Ramos (cell line): ENCODE measurements around the gene KLRC1.
"Not testable (repeated sequence)": the region's sequence is repeated elsewhere in the genome, so short reads cannot be mapped to it uniquely, and the experiment has no call there.

Source experiments
- in situ Hi-C: fragments of 300-500 bp; cut with MboI; formaldehyde crosslinking; loops from one replicate; pipeline ENCODE4 v1.14.3; 2022; ENCODE audit warnings: low sequenced_read_pairs; ENCODE audit not compliant: unreplicated experiment

KLRC1 gene

GRCh38 chr12:10453156-10453555 is at the start of gene KLRC1:
KLRC1 (minus strand) TSS chr12:10453377; CDS start chr12:10451156, 2,221 bp downstream.
- in situ Hi-C loops: no loop called here

- in situ Hi-C loops: no loop called here
Observed at GRCh38 chr12:10501030-10501429, 47.9 kb upstream of the KLRC1 start.

DNA sequence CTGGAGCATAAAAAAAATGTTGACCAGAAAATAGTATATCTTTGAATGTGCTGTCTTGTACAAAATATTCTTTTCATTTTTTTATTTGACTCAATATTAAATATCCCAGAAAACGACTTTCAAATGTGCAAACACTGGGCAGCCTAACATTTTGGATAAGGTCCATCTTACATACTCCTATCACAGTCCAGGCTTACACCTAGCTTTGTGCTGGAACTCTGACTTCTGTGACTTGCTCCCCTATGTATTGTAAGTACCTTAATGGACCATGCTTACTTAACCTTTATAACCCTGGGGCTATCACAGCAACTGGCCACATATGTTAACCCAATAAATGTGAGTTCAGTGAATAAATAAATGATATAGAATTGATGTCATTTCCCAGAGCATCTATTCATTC is 44.9 kb upstream of the KLRC1 start:
- in situ Hi-C loops: no loop called here

DNA sequence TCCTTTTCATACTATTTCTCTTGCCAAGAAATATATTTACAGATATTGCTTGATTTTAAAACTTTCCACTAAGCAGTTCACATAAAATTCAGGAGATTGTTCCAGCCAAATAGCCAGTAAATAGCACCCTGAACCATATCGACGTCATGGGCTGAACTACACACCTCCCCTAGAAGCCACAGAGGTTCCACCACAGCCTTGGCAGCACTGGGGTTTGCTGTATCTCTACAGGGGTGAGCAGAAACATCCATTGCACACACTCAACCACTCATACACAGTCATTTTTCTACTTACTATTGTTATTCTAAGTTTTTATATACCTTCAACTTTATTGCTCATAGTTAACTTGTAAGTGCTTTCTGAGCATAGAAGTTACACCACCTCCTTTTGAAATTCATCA is 44.4 kb upstream of the KLRC1 start:
- in situ Hi-C loops: no loop called here

DNA sequence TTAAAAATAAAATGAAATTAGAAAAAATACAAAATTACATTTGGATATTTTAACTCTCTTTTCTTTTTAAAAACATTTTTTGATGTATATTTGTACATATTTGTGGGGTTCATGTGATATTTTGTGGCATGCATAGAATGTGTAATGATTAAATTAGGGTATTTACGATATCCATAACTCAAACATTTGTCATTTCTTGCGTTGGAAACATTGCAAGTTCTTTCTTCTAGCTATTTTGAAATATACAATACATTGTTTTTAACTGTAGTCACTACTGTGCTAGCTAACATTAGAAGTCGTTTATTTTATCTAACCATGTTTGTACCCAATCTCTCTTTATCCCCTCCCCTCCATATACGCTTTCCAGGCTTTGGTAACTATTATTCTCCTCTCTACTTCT is 38.6 kb upstream of the KLRC1 start:
- in situ Hi-C loops: no loop called here

DNA sequence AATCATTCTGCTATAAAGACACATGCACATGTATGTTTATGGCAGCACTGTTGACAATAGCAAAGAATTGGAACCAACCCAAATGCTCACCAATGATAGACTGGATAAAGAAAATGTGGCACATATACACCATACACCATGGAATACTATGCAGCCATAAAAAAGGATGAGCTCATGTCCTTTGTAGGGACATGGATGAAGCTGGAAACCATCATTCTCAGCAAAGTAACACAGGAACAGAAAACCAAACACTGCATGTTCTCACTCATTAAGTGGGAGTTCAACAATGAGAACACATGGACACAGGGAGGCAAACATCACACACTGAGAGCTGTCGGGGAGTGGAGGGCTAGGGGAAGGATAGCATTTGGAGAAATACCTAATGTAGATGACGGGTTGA is 34.2 kb upstream of the KLRC1 start:
- in situ Hi-C loops: not testable (repeated sequence)

DNA sequence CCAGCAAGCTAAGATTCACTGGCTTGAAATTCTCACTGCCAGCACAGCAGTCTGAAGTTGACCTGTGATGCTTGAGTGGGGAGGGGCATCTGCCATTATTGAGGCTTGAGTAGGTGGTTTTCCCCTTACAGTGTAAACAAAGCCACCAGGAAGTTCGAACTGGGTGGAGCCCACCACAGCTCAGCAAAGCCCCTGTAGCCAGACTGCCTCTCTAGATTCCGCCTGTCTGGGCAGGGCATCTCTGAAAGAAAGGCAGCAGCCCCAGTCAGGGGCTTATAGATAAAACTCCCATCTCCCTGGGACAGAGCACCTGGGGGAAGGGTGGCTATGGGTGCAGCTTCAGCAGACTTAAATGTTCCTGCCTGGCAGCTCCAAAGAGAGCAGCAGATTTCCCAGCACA is 28.7 kb upstream of the KLRC1 start:
- in situ Hi-C loops: not testable (repeated sequence)

GRCh38 chr12:10472808-10473207 is 19.6 kb upstream of the KLRC1 start:
- in situ Hi-C loops: not testable (repeated sequence)

- in situ Hi-C loops: no loop called here
Observed at GRCh38 chr12:10469701-10470100, 16.5 kb upstream of the KLRC1 start.

DNA sequence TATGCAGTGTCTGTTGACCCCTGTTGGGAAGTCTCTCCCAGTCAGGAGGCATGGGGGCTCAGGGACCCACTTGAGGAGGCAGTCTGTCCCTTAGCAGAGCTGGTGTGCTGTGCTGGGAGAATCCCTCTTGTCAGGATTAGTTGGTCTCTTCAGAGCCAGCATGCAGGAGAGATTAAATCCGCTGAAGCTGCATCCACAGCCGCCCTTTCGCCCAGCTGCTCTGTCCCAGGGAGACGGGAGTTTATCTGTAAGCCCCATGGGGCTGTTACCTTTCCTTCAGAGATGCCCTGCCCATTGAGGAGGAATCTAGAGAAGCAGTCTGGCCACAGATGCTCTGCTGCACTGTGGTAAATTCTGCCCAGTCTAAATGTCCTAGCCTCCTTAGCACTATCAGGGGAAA is 13.1 kb upstream of the KLRC1 start:
- in situ Hi-C loops: no loop called here

DNA sequence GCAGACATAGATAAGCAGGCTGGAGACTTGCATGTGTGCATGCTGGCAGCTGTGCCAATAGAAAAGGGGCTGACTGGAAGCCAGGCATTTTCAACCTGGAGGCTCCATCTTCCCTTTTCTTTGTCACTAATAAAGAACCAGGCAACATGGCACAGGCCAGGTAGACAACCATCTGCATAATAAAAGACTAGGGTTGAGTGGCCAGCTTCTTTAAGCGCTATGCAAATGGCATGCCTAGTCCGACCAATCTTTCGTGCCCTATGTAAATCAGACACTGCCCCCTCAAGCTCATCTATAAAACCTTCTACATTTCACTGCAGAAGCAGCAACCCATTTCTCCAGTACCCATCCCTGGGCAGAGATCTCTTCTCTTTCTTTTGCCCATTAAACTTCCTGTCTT is 4.6 kb upstream of the KLRC1 start:
- in situ Hi-C loops: no loop called here

GRCh38 chr12:10456856-10457255 is 3.7 kb upstream of the KLRC1 start:
- in situ Hi-C loops: no loop called here

DNA sequence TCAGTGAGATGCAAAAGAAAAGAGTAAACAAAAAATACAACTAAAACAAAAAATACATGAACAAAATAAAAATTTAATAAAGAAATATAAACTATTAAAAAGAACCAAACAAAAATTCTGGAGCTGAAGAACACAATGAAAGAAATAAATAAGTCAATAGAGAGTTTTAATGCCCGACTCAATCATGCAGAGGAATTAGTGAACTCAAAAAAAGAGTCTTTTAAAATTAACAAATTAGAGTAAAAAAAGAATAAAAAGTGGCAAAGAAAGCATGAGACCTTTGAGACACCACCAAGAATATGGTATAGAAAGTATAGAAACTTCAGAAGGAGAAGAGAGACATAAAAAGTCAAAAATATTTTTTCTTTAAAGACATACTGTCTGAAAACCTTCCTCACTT is 2.6 kb upstream of the KLRC1 start:
- in situ Hi-C loops: no loop called here

GRCh38 chr12:10454531-10454930 is 1.4 kb upstream of the KLRC1 start:
- in situ Hi-C loops: no loop called here

GRCh38 chr12:10448236-10448635 is 4.9 kb downstream of the KLRC1 start:
- in situ Hi-C loops: no loop called here

DNA sequence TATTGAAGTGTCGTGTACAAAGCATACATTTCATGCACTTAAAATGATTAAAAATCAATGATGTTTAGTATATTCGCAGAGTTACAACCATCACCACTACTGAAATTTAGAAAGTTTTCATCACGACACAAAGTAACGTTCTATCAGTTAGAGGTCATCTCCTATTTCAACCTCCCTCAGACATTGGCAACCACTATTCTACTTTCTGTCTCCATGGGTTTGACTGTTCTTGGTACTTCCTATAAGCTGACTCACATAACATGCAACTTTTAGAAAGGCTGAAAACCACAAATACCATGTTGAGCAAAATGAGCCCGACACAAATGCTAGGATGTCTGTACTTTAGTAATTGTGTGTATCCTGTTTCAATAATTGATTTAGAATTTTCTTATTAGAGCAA is 7.1 kb downstream of the KLRC1 start:
- in situ Hi-C loops: not testable (repeated sequence)

- in situ Hi-C loops: not testable (repeated sequence)
Observed at GRCh38 chr12:10441144-10441543, 12.0 kb downstream of the KLRC1 start.

DNA sequence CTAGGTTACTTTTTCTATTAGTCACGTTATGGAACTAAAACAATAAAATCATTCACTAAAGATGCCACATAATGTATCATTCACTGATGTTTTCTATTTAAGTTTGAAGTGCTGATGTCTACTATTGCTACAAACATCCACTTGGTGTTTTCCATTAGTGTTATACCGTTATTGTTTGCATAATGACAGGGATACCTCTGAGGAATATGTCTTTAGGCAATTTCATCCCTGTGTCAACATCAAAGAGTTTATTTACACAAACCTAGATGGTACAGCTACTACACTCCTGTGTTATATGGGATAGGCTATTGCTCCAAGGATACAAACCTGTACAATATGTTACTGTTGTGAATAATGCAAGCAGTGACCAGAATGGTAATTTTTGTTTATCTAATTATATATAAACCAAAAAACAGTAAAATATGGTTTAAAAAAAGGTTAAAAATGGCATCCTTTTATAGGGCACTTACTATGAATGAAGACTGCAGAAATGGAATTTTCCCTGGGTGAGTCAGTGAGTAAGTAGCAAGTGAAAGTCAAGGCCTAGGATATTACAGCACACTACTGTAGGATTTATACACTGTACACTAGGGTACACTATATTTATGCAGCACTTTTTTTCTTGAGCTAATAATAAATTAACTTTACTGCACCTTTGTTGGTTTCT is 13.4 kb downstream of the KLRC1 start:
- in situ Hi-C loops: not testable (repeated sequence)

DNA sequence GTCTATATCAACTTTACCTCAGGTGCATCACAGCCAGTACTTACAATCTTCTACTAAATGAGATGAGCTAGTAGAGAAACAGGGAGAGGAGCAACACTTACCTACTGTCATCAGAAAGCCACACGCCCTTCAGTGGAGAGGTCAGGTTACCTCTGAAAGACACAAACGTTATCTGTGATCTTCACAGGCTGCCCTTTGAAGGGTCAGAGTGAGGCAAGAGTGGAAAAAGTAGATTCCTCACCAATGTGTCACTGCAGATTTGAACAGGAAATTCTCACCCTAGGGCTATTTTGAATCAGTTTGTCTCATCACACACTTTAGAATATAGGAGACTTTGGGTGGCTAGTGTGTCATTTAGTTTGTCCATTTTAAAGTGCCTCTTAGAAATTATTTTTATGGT is 15.6 kb downstream of the KLRC1 start:
- in situ Hi-C loops: not testable (repeated sequence)

- in situ Hi-C loops: not testable (repeated sequence)
Observed at GRCh38 chr12:10435816-10436215, 17.4 kb downstream of the KLRC1 start, which contains the start of gene KLRC2. KLRC2 (minus strand) TSS chr12:10436010; CDS start chr12:10435986, 24 bp downstream.

DNA sequence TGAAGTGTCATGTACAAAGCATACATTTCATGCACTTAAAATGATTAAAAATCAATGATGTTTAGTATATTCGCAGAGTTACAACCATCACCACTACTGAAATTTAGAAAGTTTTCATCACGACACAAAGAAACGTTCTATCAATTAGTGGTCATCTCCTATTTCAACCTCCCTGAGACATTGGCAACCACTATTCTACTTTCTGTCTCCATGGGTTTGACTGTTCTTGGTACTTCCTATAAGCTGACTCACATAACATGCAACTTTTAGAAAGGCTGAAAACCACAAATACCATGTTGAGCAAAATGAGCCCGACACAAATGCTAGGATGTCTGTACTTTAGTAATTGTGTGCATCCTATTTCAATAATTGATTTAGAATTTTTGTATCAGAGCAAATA is 22.6 kb downstream of the KLRC1 start:
- in situ Hi-C loops: not testable (repeated sequence)

DNA sequence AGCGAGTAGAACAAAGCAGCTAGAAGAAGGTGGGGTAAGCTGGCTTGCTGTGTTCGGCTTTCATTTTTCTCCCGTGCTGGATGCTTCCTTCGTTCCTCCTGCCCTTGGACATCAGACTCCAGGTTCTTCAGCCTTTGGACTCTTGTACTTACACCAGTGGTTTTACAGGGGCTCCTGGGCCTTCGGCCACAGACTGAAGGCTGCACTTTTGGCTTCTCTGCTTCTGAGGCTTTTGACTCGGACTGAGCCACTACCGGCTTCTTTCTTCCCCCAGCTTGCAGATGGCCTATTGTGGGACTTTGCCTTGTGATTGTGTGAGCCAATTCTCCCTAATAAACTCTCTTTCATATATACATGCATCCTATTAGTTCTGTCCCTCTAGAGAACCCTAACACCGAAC is 27.2 kb downstream of the KLRC1 start:
- in situ Hi-C loops: not testable (repeated sequence)
